Adipocyte (in vitro differentiated cells): Measurements from ENCODE around the gene RAB23.
A peak's percentile ranks its signal among the peaks of the same experiment; 100 is the strongest.
"Not testable (repeated sequence)": the region's sequence is repeated elsewhere in the genome, so short reads cannot be mapped to it uniquely, and the experiment has no call there.

ENCODE experiments used
- DNase-seq: peaks from one replicate; pipeline ENCODE4 v3.0.0-alpha.2; 2015; ENCODE audit warnings: low read depth
- H3K27me3 ChIP-seq: replicated peaks from 2 replicates; pipeline ENCODE4 v1.7.0; 2013; ENCODE audit warnings: mild to moderate bottlenecking, low read length, moderate library complexity; ENCODE audit not compliant: control insufficient read depth, insufficient read depth
- H3K36me3 ChIP-seq: 2 replicates; pipeline ENCODE4 v1.7.0; 2013; ENCODE audit warnings: low read length, mild to moderate bottlenecking, moderate library complexity; ENCODE audit not compliant: control insufficient read depth, insufficient read depth, severe bottlenecking
- H3K4me1 ChIP-seq: 2 replicates; pipeline ENCODE4 v1.7.0; 2013; ENCODE audit warnings: mild to moderate bottlenecking, low read length, moderate library complexity; ENCODE audit not compliant: control insufficient read depth, insufficient read depth
- H3K4me3 ChIP-seq: 2 replicates; pipeline ENCODE4 v1.7.0; 2013; ENCODE audit warnings: mild to moderate bottlenecking, low read length, moderate library complexity
- H3K9ac ChIP-seq: 2 replicates; pipeline ENCODE4 v1.7.0; 2013; ENCODE audit warnings: mild to moderate bottlenecking, low read length, moderate library complexity
- H3K9me3 ChIP-seq: 2 replicates; pipeline ENCODE4 v1.7.0; 2013; ENCODE audit warnings: mild to moderate bottlenecking, low read length, moderate library complexity; ENCODE audit not compliant: control insufficient read depth

RAB23 gene

GRCh38 chr6:57256541-57256940, 34.4 kb upstream of the RAB23 start:
- DNase-seq = no peak
- Histone ChIP-seq H3K9me3 (no peaks in the 10 kb centered on the region), H3K36me3 (no peaks in the 10 kb centered on the region), H3K4me3 (no peak overlapping the region), H3K27me3 (no peaks in the 10 kb centered on the region), H3K4me1 (peaks cover 21% of the 10 kb centered on the region), H3K9ac (no peak overlapping the region)

GRCh38 chr6:57255451-57256169, 33.5 kb upstream of the RAB23 start:
- Histone ChIP-seq H3K9me3 (no peaks in the 10 kb centered on the region), H3K4me3 (no peak overlapping the region), H3K9ac (no peak overlapping the region), H3K27me3 (no peaks in the 10 kb centered on the region), H3K4me1 (peaks cover 21% of the 10 kb centered on the region), H3K36me3 (no peaks in the 10 kb centered on the region)
- DNase-seq = no peak

GRCh38 chr6:57254055-57254717, 32.1 kb upstream of the RAB23 start:
- Histone ChIP-seq H3K9me3 (no peaks in the 10 kb centered on the region), H3K36me3 (no peaks in the 10 kb centered on the region), H3K4me1 (peaks cover 21% of the 10 kb centered on the region), H3K4me3 (no peak overlapping the region), H3K9ac (no peak overlapping the region), H3K27me3 (no peaks in the 10 kb centered on the region)
- DNase-seq = no peak

- Histone ChIP-seq H3K27me3 (no peaks in the 10 kb centered on the region), H3K36me3 (no peaks in the 10 kb centered on the region), H3K4me3 (peak overlapping the region; percentile 40), H3K9ac (peak overlapping the region; percentile 38), H3K9me3 (no peaks in the 10 kb centered on the region), H3K4me1 (peaks cover 16% of the 10 kb centered on the region)
- peak; percentile 56 for DNase-seq
These were observed 30.9 kb upstream of the RAB23 start for GRCh38 chr6:57252975-57253374.

GRCh38 chr6:57252137-57252536, 30.0 kb upstream of the RAB23 start:
- Histone ChIP-seq H3K4me1 (peaks cover 12% of the 10 kb centered on the region), H3K4me3 (no peak overlapping the region), H3K27me3 (no peaks in the 10 kb centered on the region), H3K9ac (no peak overlapping the region), H3K9me3 (no peaks in the 10 kb centered on the region), H3K36me3 (no peaks in the 10 kb centered on the region)
- no peak for DNase-seq

GRCh38 chr6:57250348-57250747, 28.2 kb upstream of the RAB23 start:
- no peaks in the 10 kb centered on the region for H3K9me3 ChIP-seq
- no peaks in the 10 kb centered on the region for H3K27me3 ChIP-seq
- no peaks in the 10 kb centered on the region for H3K36me3 ChIP-seq
- no peak overlapping the region for H3K9ac ChIP-seq
- H3K4me3 ChIP-seq = no peak overlapping the region
- no peak for DNase-seq
- peaks cover 12% of the 10 kb centered on the region for H3K4me1 ChIP-seq

GRCh38 chr6:57248311-57248895, 26.3 kb upstream of the RAB23 start:
- no peak for DNase-seq
- H3K4me3 ChIP-seq = no peak overlapping the region
- H3K4me1 ChIP-seq = peaks cover 12% of the 10 kb centered on the region
- no peaks in the 10 kb centered on the region for H3K9me3 ChIP-seq
- H3K36me3 ChIP-seq = no peaks in the 10 kb centered on the region
- H3K9ac ChIP-seq = no peak overlapping the region
- H3K27me3 ChIP-seq = no peaks in the 10 kb centered on the region

- H3K9ac ChIP-seq = no peak overlapping the region
- H3K9me3 ChIP-seq = no peaks in the 10 kb centered on the region
- DNase-seq = no peak
- H3K4me3 ChIP-seq = no peak overlapping the region
- H3K27me3 ChIP-seq = no peaks in the 10 kb centered on the region
- H3K4me1 ChIP-seq = peaks cover 9% of the 10 kb centered on the region
- H3K36me3 ChIP-seq = no peaks in the 10 kb centered on the region
These were observed 25.5 kb upstream of the RAB23 start for GRCh38 chr6:57247603-57248002.

GRCh38 chr6:57246307-57246706, 24.2 kb upstream of the RAB23 start:
- no peaks in the 10 kb centered on the region for H3K36me3 ChIP-seq
- DNase-seq = no peak

GRCh38 chr6:57243954-57244353, 21.8 kb upstream of the RAB23 start:
- Histone ChIP-seq H3K4me3 (no peak overlapping the region), H3K27me3 (no peaks in the 10 kb centered on the region), H3K9me3 (no peaks in the 10 kb centered on the region), H3K4me1 (peaks cover 12% of the 10 kb centered on the region), H3K36me3 (no peaks in the 10 kb centered on the region), H3K9ac (no peak overlapping the region)
- no peak for DNase-seq

More at GRCh38 chr6:57246307-57246706, 24.2 kb upstream of the RAB23 start:
- no peak overlapping the region for H3K9ac ChIP-seq
- H3K27me3 ChIP-seq = no peaks in the 10 kb centered on the region
- peaks cover 12% of the 10 kb centered on the region for H3K4me1 ChIP-seq
- H3K9me3 ChIP-seq = no peaks in the 10 kb centered on the region
- no peak overlapping the region for H3K4me3 ChIP-seq

GRCh38 chr6:57243526-57243925, 21.4 kb upstream of the RAB23 start:
- H3K4me1 ChIP-seq = peaks cover 12% of the 10 kb centered on the region
- not testable (repeated sequence) for H3K36me3 ChIP-seq, H3K9ac ChIP-seq, H3K4me3 ChIP-seq, H3K9me3 ChIP-seq, DNase-seq, H3K27me3 ChIP-seq
